ENCODE measurements around the gene ATG101. TPM values are rescaled to one million over a fixed set of nuclear protein-coding genes. Genes with fewer than 3 reads are reported as not detected.

The ATG101 gene
- polyA plus RNA-seq, 2 donors, result 16.3 to 43.0 TPM

GRCh38 chr12:52029685-52030084 is 40.1 kb upstream of the ATG101 start:
- Histone ChIP-seq H3K27me3 (ENCODE audit: control insufficient read depth in 1 of 2, insufficient read depth in 2 of 2, low read length in 2 of 2) (no peaks in the 10 kb centered on the region), H3K9me3 (ENCODE audit: control insufficient read depth in 2 of 2, insufficient read depth in 1 of 2, low read depth in 1 of 2, low read length in 1 of 2) (no peaks in the 10 kb centered on the region), H3K4me1 (ENCODE audit: control insufficient read depth in 2 of 2, insufficient read depth in 2 of 2, low read length in 1 of 2) (peaks cover 3% of the 10 kb centered on the region in 2 donors), H3K4me3 (ENCODE audit: low read depth in 1 of 2, low read length in 2 of 2) (no peak overlapping the region), H3K27ac (ENCODE audit: low read depth in 2 of 2, low read length in 1 of 2) (no peak overlapping the region), H3K36me3 (ENCODE audit: control insufficient read depth in 2 of 2, insufficient read depth in 2 of 2, low read length in 1 of 2) (no peaks in the 10 kb centered on the region)
- 43 to 46% methylated on average over 4 of the region's 4 CpGs for WGBS, 2 donors

- WGBS, 2 donors, result 3 to 5% methylated on average over 5 of the region's 5 CpGs
- Histone ChIP-seq H3K9me3 (ENCODE audit: control insufficient read depth in 2 of 2, insufficient read depth in 1 of 2, low read depth in 1 of 2, low read length in 1 of 2) (no peaks in the 10 kb centered on the region), H3K27ac (ENCODE audit: low read depth in 2 of 2, low read length in 1 of 2) (peak overlapping the region; percentile 69 to 86), H3K4me3 (ENCODE audit: low read depth in 1 of 2, low read length in 2 of 2) (no peak overlapping the region), H3K4me1 (ENCODE audit: control insufficient read depth in 2 of 2, insufficient read depth in 2 of 2, low read length in 1 of 2) (peaks cover 4% of the 10 kb centered on the region in 2 donors), H3K27me3 (ENCODE audit: control insufficient read depth in 1 of 2, insufficient read depth in 2 of 2, low read length in 2 of 2) (no peaks in the 10 kb centered on the region), H3K36me3 (ENCODE audit: control insufficient read depth in 2 of 2, insufficient read depth in 2 of 2, low read length in 1 of 2) (no peaks in the 10 kb centered on the region)
These were observed 37.4 kb upstream of the ATG101 start for GRCh38 chr12:52032446-52032803.

DNA sequence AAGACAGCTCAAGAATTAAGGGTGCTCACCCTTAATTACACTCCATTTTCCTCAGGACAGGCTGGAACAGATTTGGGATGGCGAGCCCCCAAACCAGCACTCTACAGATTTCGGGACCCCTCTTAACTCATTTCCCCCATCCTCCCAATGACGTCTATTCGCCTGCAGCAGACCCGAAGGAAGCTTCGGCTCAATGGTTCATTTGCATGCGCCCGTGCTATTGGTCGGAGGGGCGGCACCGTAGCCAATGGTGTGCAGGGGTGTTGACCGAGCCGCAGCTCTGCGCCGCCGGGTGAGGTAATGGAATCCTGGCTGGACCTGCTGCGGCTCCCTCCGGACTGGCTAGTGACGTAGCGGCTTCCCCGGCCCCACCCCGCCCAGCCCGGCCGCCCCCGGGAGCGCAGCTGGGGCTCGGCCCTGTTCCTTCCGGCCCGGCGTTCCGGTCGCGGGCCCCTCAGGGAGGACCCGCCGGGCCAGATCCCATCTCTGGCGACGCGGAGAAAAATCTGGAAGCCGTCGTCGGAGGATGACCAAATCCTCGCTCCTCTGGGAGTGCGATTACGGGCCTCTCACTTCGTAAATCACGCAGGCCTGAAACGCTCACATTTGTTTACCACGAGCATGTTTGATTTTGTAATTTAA is 36.9 kb upstream of the ATG101 start:
- Histone ChIP-seq H3K36me3 (ENCODE audit: control insufficient read depth in 2 of 2, insufficient read depth in 2 of 2, low read length in 1 of 2) (no peaks in the 10 kb centered on the region), H3K4me3 (ENCODE audit: low read depth in 1 of 2, low read length in 2 of 2) (peak overlapping the region; percentile 26 to 29), H3K9me3 (ENCODE audit: control insufficient read depth in 2 of 2, insufficient read depth in 1 of 2, low read depth in 1 of 2, low read length in 1 of 2) (no peaks in the 10 kb centered on the region), H3K27me3 (ENCODE audit: control insufficient read depth in 1 of 2, insufficient read depth in 2 of 2, low read length in 2 of 2) (no peaks in the 10 kb centered on the region), H3K27ac (ENCODE audit: low read depth in 2 of 2, low read length in 1 of 2) (peak overlapping the region; percentile 79 to 86), H3K4me1 (ENCODE audit: control insufficient read depth in 2 of 2, insufficient read depth in 2 of 2, low read length in 1 of 2) (peaks cover 5 to 7% of the 10 kb centered on the region in 2 donors)
- WGBS, 2 donors, result 0 to 1% methylated on average over 43 to 48 of the region's 48 CpGs

DNA sequence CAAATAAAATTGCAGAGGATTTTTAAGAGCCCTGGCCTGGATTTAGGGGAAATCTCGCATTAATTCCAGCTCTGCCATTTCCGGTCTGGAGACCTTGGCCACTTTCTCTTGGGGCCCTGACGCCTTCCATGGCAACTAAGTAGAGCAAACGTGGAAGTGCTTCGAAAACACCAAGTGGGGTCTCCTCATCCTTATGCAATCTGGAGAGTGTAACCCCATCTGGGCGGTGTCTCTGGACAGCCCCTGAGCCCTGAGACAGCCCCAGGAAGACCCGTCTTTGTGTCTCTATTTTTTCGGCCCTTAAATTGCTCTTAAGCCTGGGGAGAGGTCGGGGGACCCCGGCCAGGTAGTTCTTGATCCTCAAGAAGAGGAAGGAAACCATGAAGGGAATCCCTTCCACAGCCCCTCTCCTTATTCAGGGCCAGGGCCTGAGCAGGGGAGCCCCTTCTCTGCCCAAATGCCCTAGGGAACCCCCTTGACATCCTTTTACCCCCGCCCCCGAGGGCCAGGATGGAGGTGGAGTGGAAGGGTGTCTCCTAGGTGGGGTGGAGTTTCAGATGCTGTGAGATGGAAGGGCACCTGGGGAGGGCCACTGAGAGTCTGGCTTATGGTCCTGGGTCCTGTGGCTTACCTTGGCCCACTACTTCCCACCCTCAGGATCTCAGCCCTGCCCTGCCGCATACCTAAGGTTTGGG is 36.2 kb upstream of the ATG101 start:
- Histone ChIP-seq H3K4me1 (ENCODE audit: control insufficient read depth in 2 of 2, insufficient read depth in 2 of 2, low read length in 1 of 2) (peaks cover 5 to 7% of the 10 kb centered on the region in 2 donors), H3K9me3 (ENCODE audit: control insufficient read depth in 2 of 2, insufficient read depth in 1 of 2, low read depth in 1 of 2, low read length in 1 of 2) (no peaks in the 10 kb centered on the region), H3K36me3 (ENCODE audit: control insufficient read depth in 2 of 2, insufficient read depth in 2 of 2, low read length in 1 of 2) (no peaks in the 10 kb centered on the region), H3K4me3 (ENCODE audit: low read depth in 1 of 2, low read length in 2 of 2) (peak overlapping the region in 1 of 2 donors; percentile 29), H3K27ac (ENCODE audit: low read depth in 2 of 2, low read length in 1 of 2) (peak overlapping the region; percentile 79 to 86), H3K27me3 (ENCODE audit: control insufficient read depth in 1 of 2, insufficient read depth in 2 of 2, low read length in 2 of 2) (no peaks in the 10 kb centered on the region)
- WGBS, 2 donors, result 64 to 65% methylated on average over 13 of the region's 13 CpGs

DNA sequence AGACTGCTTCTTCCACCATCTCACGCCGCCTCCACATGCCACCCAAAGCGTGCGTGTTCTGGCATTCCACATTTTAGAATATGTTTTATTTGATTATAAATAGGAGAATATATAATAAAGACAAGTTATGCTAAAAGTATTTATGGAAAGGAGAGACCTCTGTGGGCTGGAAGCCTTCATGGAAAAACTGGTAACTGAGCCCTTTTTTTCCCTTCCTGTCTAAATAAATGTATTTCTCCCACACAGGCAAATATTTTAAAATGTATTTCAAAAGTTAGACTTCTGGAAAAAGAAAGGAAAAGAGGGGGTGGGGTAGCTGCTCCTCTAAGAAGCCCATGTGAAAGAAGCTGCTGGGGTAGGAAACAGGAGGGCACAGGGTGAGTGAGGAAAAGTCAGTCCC is 34.6 kb upstream of the ATG101 start:
- H3K9me3 ChIP-seq (ENCODE audit: control insufficient read depth in 2 of 2, insufficient read depth in 1 of 2, low read depth in 1 of 2, low read length in 1 of 2), result no peaks in the 10 kb centered on the region
- H3K36me3 ChIP-seq (ENCODE audit: control insufficient read depth in 2 of 2, insufficient read depth in 2 of 2, low read length in 1 of 2), result no peaks in the 10 kb centered on the region
- H3K4me1 ChIP-seq (ENCODE audit: control insufficient read depth in 2 of 2, insufficient read depth in 2 of 2, low read length in 1 of 2), result peaks cover 5 to 7% of the 10 kb centered on the region in 2 donors
- WGBS, 2 donors, result 92 to 95% methylated on average over 4 of the region's 4 CpGs
- H3K27me3 ChIP-seq (ENCODE audit: control insufficient read depth in 1 of 2, insufficient read depth in 2 of 2, low read length in 2 of 2), result no peaks in the 10 kb centered on the region
- no peak overlapping the region for H3K27ac ChIP-seq (ENCODE audit: low read depth in 2 of 2, low read length in 1 of 2)
- H3K4me3 ChIP-seq (ENCODE audit: low read depth in 1 of 2, low read length in 2 of 2), result no peak overlapping the region

DNA sequence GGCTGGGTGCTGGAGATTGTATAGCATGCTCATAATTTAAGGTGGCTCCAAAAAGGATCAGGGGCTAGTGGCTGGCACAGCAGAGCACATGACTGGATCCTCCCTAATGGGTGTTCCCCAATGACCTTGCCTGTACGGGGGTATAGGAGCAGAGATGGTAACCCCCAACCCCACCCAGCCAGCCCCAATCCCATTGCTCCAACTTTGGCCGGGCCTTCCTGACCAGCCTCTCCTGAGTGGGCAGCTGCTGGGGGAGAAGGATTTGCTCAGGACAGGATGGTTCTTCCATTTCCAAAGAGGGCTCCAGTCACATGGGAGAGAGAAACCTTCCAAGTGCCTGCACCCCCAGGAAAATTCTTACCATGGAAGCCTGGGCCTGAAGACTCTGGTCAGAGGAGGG is 33.9 kb upstream of the ATG101 start:
- H3K4me3 ChIP-seq (ENCODE audit: low read depth in 1 of 2, low read length in 2 of 2), result no peak overlapping the region
- H3K27ac ChIP-seq (ENCODE audit: low read depth in 2 of 2, low read length in 1 of 2), result no peak overlapping the region
- H3K9me3 ChIP-seq (ENCODE audit: control insufficient read depth in 2 of 2, insufficient read depth in 1 of 2, low read depth in 1 of 2, low read length in 1 of 2), result no peaks in the 10 kb centered on the region
- no peaks in the 10 kb centered on the region for H3K27me3 ChIP-seq (ENCODE audit: control insufficient read depth in 1 of 2, insufficient read depth in 2 of 2, low read length in 2 of 2)
- H3K4me1 ChIP-seq (ENCODE audit: control insufficient read depth in 2 of 2, insufficient read depth in 2 of 2, low read length in 1 of 2), result peaks cover 5 to 7% of the 10 kb centered on the region in 2 donors
- H3K36me3 ChIP-seq (ENCODE audit: control insufficient read depth in 2 of 2, insufficient read depth in 2 of 2, low read length in 1 of 2), result no peaks in the 10 kb centered on the region
- WGBS, 2 donors, result 80 to 90% methylated on average over 2 of the region's 2 CpGs

DNA sequence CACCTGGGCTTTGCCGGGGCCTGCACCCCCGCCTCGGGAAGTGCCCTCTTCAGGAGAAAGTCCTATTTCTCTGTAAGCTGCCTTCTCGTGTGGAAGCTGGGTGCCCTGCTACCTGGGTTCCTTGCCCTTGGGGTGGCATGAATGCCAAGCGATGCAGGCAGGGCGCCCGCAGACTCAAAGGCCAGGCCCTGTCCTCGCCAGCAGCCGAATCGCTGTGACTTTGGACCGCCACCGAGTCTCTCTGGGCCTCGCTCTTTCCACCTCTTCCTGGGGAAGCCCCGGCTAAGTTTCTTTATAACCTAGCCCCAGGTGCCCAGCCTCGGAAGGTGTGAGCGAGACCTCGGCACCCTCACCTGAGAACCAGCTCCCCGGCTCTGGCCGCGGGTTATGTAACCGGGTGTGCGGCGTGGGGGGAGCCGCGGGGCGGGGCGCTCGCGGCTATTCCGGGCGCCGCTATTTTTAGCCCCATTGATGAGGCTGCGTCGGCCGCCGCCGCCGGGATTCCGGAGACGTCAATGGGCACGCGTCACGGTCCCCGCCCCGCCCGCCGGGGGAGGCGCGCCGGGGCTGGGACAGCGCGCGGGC is 33.1 kb upstream of the ATG101 start:
- peak overlapping the region; percentile 76 to 85 for H3K27ac ChIP-seq (ENCODE audit: low read depth in 2 of 2, low read length in 1 of 2)
- H3K4me3 ChIP-seq (ENCODE audit: low read depth in 1 of 2, low read length in 2 of 2), result peak overlapping the region; percentile 20 to 54
- no peaks in the 10 kb centered on the region for H3K9me3 ChIP-seq (ENCODE audit: control insufficient read depth in 2 of 2, insufficient read depth in 1 of 2, low read depth in 1 of 2, low read length in 1 of 2)
- H3K36me3 ChIP-seq (ENCODE audit: control insufficient read depth in 2 of 2, insufficient read depth in 2 of 2, low read length in 1 of 2), result peaks cover 0 to 1% of the 10 kb centered on the region in 2 donors
- H3K27me3 ChIP-seq (ENCODE audit: control insufficient read depth in 1 of 2, insufficient read depth in 2 of 2, low read length in 2 of 2), result no peaks in the 10 kb centered on the region
- 5 to 6% methylated on average over 50 to 53 of the region's 53 CpGs for WGBS, 2 donors
- peaks cover 7 to 8% of the 10 kb centered on the region in 2 donors for H3K4me1 ChIP-seq (ENCODE audit: control insufficient read depth in 2 of 2, insufficient read depth in 2 of 2, low read length in 1 of 2)

DNA sequence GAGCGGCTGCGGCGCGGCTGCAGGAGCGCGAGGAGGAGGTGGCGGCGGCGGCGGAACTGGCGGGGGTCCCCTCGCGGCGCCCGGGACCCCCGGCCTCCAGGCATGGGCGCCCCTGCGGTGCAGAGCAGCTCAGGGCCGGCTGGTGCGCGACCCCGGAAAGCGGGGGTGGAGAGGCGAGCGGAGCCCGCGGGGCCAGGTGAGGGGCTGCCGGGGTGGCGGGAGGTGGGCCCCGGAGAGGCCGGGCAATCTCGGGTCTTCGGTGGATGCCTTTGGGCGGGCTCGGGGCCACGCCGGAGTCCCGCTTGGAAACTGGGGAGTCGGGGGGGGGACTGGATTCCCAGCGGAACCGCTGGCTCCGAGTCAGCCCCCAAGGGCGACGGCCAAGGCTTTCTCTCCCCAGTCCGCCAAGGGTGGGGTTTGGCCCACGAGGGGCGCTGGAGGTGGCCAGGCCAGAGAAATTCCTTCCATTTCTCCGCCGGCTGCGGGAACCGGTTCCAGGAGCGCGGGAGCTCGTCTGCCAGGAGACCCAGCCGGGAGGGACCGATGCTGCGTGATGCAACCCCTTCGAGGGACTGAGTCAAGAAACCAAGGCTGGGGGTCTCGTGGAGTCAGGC is 32.4 kb upstream of the ATG101 start:
- H3K36me3 ChIP-seq (ENCODE audit: control insufficient read depth in 2 of 2, insufficient read depth in 2 of 2, low read length in 1 of 2), result peaks cover 0 to 3% of the 10 kb centered on the region in 2 donors
- peaks cover 7 to 11% of the 10 kb centered on the region in 2 donors for H3K4me1 ChIP-seq (ENCODE audit: control insufficient read depth in 2 of 2, insufficient read depth in 2 of 2, low read length in 1 of 2)
- no peaks in the 10 kb centered on the region for H3K9me3 ChIP-seq (ENCODE audit: control insufficient read depth in 2 of 2, insufficient read depth in 1 of 2, low read depth in 1 of 2, low read length in 1 of 2)
- H3K4me3 ChIP-seq (ENCODE audit: low read depth in 1 of 2, low read length in 2 of 2), result peak overlapping the region; percentile 41 to 54
- H3K27me3 ChIP-seq (ENCODE audit: control insufficient read depth in 1 of 2, insufficient read depth in 2 of 2, low read length in 2 of 2), result no peaks in the 10 kb centered on the region
- WGBS, 2 donors, result 2% methylated on average over 49 to 59 of the region's 59 CpGs
- peak overlapping the region; percentile 81 to 85 for H3K27ac ChIP-seq (ENCODE audit: low read depth in 2 of 2, low read length in 1 of 2)

DNA sequence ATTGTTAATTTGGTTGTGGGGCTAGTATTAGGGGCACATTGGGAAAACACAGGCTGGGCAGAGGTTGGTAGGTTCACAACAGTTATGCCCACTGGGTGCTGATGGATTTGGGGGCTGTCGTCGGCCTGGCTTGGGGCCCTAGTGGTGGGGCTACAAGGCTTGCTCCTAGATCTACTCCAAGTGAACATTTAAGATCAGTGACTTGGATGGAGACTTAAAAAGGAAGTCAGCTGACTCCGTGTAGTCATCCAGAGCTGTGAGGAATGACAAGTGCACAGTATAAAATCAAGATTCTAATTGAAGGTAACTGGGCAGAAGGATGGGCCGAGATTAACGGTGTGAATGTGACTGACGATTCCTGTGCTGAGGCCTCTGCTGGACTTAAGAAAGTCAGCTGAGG is 31.3 kb upstream of the ATG101 start:
- no peaks in the 10 kb centered on the region for H3K27me3 ChIP-seq (ENCODE audit: control insufficient read depth in 1 of 2, insufficient read depth in 2 of 2, low read length in 2 of 2)
- H3K4me1 ChIP-seq (ENCODE audit: control insufficient read depth in 2 of 2, insufficient read depth in 2 of 2, low read length in 1 of 2), result peaks cover 7 to 11% of the 10 kb centered on the region in 2 donors
- no peak overlapping the region for H3K4me3 ChIP-seq (ENCODE audit: low read depth in 1 of 2, low read length in 2 of 2)
- peaks cover 0 to 3% of the 10 kb centered on the region in 2 donors for H3K36me3 ChIP-seq (ENCODE audit: control insufficient read depth in 2 of 2, insufficient read depth in 2 of 2, low read length in 1 of 2)
- no peaks in the 10 kb centered on the region for H3K9me3 ChIP-seq (ENCODE audit: control insufficient read depth in 2 of 2, insufficient read depth in 1 of 2, low read depth in 1 of 2, low read length in 1 of 2)
- WGBS, 2 donors, result 71 to 78% methylated on average over 6 of the region's 6 CpGs
- peak overlapping the region in 1 of 2 donors; percentile 52 for H3K27ac ChIP-seq (ENCODE audit: low read depth in 2 of 2, low read length in 1 of 2)
